Stomach (tissue), 9 donors: ENCODE results near the gene NGDN. TPM values are rescaled to one million over a fixed set of nuclear protein-coding genes. Genes with fewer than 3 reads are reported as not detected.

ENCODE experiments used
- DNase-seq, 2 donors: peaks; one replicate each; pipeline versions ENCODE4 v3.0.0 to v3.0.0-alpha.2; 2013 to 2019
- H3K27ac ChIP-seq, 5 donors: fragments of 200-600 bp in 4 of 5; sonication (generic) in 4 of 5; one replicate each; pipeline ENCODE4 v1.5.1; 2013 to 2019; ENCODE audit warnings: mild to moderate bottlenecking in 1 of 5, moderate library complexity in 1 of 5
- H3K27me3 ChIP-seq, 3 donors: fragments of 200-600 bp; sonication (generic); one replicate each; pipeline ENCODE4 v1.5.1; 2017 to 2019; ENCODE audit warnings: mixed run types in 1 of 3
- H3K36me3 ChIP-seq, 4 donors: fragments of 200-600 bp; sonication (generic); 1 replicate in 3 of 4; 2 replicates in 1 of 4; pipeline ENCODE4 v1.5.1; 2016 to 2019
- H3K4me1 ChIP-seq, 4 donors: fragments of 200-600 bp; sonication (generic); one replicate each; pipeline ENCODE4 v1.5.1; 2016 to 2019
- H3K4me3 ChIP-seq, 4 donors: fragments of 200-600 bp; sonication (generic) in 3 of 4; one replicate each; pipeline ENCODE4 v1.5.1; 2016 to 2019; ENCODE audit warnings: mild to moderate bottlenecking in 1 of 4
- H3K9me3 ChIP-seq, 4 donors: fragments of 200-600 bp; sonication (generic); one replicate each; pipeline ENCODE4 v1.5.1; 2016 to 2019
- CTCF ChIP-seq, 7 experiments: fragments of 450-650 bp in 4 of 7; fragments of 200-600 bp in 3 of 7; sonication (generic) in 3 of 7; IDR thresholded peaks; one replicate each; pipeline ENCODE4 v1.5.1; 2016 to 2019; ENCODE audit warnings: antibody characterized with exemption in 7 of 7, control low read depth in 2 of 7, mild to moderate bottlenecking in 1 of 7
- EP300 ChIP-seq: sonication (generic); formaldehyde crosslinking; IDR thresholded peaks from one replicate; pipeline ENCODE4 v1.6.1; 2017; ENCODE audit warnings: antibody characterized with exemption
- POLR2A ChIP-seq, 4 donors: fragments of 450-650 bp; IDR thresholded peaks; one replicate each; pipeline ENCODE4 v1.6.1; 2016; ENCODE audit warnings: antibody characterized with exemption in 4 of 4, control low read depth in 2 of 4, mild to moderate bottlenecking in 1 of 4, moderate library complexity in 1 of 4
- POLR2AphosphoS5 ChIP-seq, 3 donors: sonication (generic); formaldehyde crosslinking; IDR thresholded peaks; one replicate each; pipeline ENCODE4 v1.6.1; 2016; ENCODE audit warnings: antibody characterized with exemption in 3 of 3
- WGBS, 5 donors: extraction: QIAGEN DNeasy Blood & Tissue Kit in 3 of 5; methylation state at CpG; one replicate each; pipeline versions ENCODE4 v1.1.5 to v1.1.7; 2013 to 2018; 5-methylcytosine and 5-hydroxymethylcytosine counted together
- intact Hi-C: fragments of 100-400 bp; cut with DNase I; formaldehyde crosslinking; loops from one replicate; pipeline ENCODE4 v1.15.1; 2023; ENCODE audit warnings: low total_unique reads
- polyA plus RNA-seq, 3 donors: library from polyadenylated mRNA; stranded (reverse); fragments of 200-250 nt; gene quantifications; one replicate each; pipeline ENCODE4 v1.2.3, GENCODE V29; 2013
- total RNA-seq, 5 donors: library from RNA; depleted of rRNA; stranded (reverse); fragments of >200 nt; gene quantifications; one replicate each; pipeline versions ENCODE4 v1.1.0 to v1.2.3, GENCODE V29; 2014 to 2016
- donor health status: healthy with polysubstance abuse.
- donor health status: Bipolar disorder and iron deficiency.
- donor health status: healthy.

NGDN gene
- total and polyA plus RNA-seq, 8 donors: 3.5 to 72.7 (median 31.7) TPM

GRCh38 chr14:23514644-23514957 is 45.1 kb downstream of the NGDN start:
- 65 to 84% (median 70%) methylated on average over 3 of the region's 3 CpGs for WGBS, 5 donors
- H3K4me3 ChIP-seq: no peak overlapping the region
- no peak for TF ChIP-seq POLR2AphosphoS5 (IDR thresholded peaks at IDR 0.05)
- no peak for TF ChIP-seq CTCF (IDR thresholded peaks at IDR 0.05)
- no peak for TF ChIP-seq EP300
- TF ChIP-seq POLR2A (IDR thresholded peaks at IDR 0.05): no peak
- H3K9me3 ChIP-seq: no peaks in the 10 kb centered on the region
- no peak overlapping the region for H3K27ac ChIP-seq
- H3K4me1 ChIP-seq: peaks cover 0 to 8% (median 2%) of the 10 kb centered on the region in 4 donors
- H3K27me3 ChIP-seq: no peaks in the 10 kb centered on the region
- DNase-seq: no peak
- intact Hi-C loops: no loop called here
- H3K36me3 ChIP-seq: peaks cover 0 to 5% (median 0%) of the 10 kb centered on the region in 4 donors

GRCh38 chr14:23517650-23518326 is 48.3 kb downstream of the NGDN start:
- WGBS, 5 donors: 78 to 83% (median 80%) methylated on average over 6 of the region's 6 CpGs
- Histone ChIP-seq H3K4me1 (peaks cover 0 to 5% (median 0%) of the 10 kb centered on the region in 4 donors), H3K36me3 (peaks cover 0 to 5% (median 0%) of the 10 kb centered on the region in 4 donors), H3K27me3 (no peaks in the 10 kb centered on the region), H3K9me3 (no peaks in the 10 kb centered on the region), H3K27ac (no peak overlapping the region), H3K4me3 (no peak overlapping the region)
- TF ChIP-seq POLR2A (IDR thresholded peaks at IDR 0.05) (no peak), EP300 (no peak), POLR2AphosphoS5 (IDR thresholded peaks at IDR 0.05) (no peak), CTCF (IDR thresholded peaks at IDR 0.05) (no peak)
- DNase-seq: no peak
- intact Hi-C loops: no loop called here

- Histone ChIP-seq H3K27ac (no peak overlapping the region), H3K9me3 (no peaks in the 10 kb centered on the region), H3K36me3 (peaks cover 0 to 5% (median 0%) of the 10 kb centered on the region in 4 donors), H3K4me1 (peaks cover 0 to 5% (median 0%) of the 10 kb centered on the region in 4 donors), H3K27me3 (no peaks in the 10 kb centered on the region), H3K4me3 (no peak overlapping the region)
- no peak for DNase-seq
- TF ChIP-seq POLR2A (IDR thresholded peaks at IDR 0.05): no peak
- TF ChIP-seq EP300: no peak
- TF ChIP-seq CTCF (IDR thresholded peaks at IDR 0.05): no peak
- TF ChIP-seq POLR2AphosphoS5 (IDR thresholded peaks at IDR 0.05): no peak
- WGBS, 5 donors: 77 to 87% (median 83%) methylated on average over 4 of the region's 4 CpGs
- intact Hi-C loops: no loop called here
Measured at GRCh38 chr14:23518709-23519108, 49.2 kb downstream of the NGDN start.

- no peak for DNase-seq
- H3K36me3 ChIP-seq: peaks cover 0 to 11% (median 5%) of the 10 kb centered on the region in 4 donors
- H3K4me1 ChIP-seq: no peaks in the 10 kb centered on the region
- no peaks in the 10 kb centered on the region for H3K9me3 ChIP-seq
- no peak overlapping the region for H3K4me3 ChIP-seq
- no peaks in the 10 kb centered on the region for H3K27me3 ChIP-seq
- intact Hi-C loops: no loop called here
- no peak for TF ChIP-seq POLR2AphosphoS5 (IDR thresholded peaks at IDR 0.05)
- TF ChIP-seq EP300: no peak
- no peak for TF ChIP-seq CTCF (IDR thresholded peaks at IDR 0.05)
- no peak for TF ChIP-seq POLR2A (IDR thresholded peaks at IDR 0.05)
- WGBS, 5 donors: 85 to 89% (median 88%) methylated on average over 14 of the region's 14 CpGs
- H3K27ac ChIP-seq: no peak overlapping the region
Measured at GRCh38 chr14:23520899-23521533, 51.5 kb downstream of the NGDN start.
